ENCODE results near the gene TMEM215.

DNA sequence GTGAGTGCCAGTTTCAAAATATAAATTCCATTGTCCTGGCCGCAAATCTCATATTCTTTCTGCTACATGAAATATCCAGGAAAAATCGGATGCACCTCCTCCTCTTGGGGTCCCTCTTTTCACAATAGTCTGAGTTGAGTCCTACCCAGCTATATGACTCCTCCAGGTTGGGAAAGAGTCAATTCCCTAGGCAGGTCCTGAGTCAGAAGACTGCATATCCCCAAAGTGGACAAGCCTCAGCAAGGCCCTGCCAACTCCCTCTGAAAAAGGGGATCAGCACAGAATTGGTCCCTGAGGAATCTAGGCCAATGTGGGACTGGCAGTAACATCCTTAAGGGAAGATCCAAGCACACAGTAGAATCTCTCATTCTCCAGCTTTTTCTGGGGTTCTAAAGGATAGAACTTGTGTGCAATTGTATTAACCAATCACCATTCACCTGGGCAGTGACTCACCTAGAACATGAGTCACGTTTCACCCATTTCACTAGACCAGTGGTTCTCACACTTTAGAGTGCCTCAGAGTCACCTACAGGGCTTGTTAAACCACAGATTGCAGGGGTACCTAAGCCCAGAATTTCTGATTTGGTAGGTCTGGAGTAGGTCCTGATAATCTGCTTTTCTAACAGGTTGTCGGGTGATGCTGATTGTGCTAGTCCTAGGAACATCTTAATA lies 44.7 kb upstream of the TMEM215 start:
- TF ChIP-seq EP300 (IDR thresholded peaks at IDR 0.05) (no peak), POLR2AphosphoS5 (IDR thresholded peaks at IDR 0.05) (no peak)
- TF ChIP-seq, protein P1, sequence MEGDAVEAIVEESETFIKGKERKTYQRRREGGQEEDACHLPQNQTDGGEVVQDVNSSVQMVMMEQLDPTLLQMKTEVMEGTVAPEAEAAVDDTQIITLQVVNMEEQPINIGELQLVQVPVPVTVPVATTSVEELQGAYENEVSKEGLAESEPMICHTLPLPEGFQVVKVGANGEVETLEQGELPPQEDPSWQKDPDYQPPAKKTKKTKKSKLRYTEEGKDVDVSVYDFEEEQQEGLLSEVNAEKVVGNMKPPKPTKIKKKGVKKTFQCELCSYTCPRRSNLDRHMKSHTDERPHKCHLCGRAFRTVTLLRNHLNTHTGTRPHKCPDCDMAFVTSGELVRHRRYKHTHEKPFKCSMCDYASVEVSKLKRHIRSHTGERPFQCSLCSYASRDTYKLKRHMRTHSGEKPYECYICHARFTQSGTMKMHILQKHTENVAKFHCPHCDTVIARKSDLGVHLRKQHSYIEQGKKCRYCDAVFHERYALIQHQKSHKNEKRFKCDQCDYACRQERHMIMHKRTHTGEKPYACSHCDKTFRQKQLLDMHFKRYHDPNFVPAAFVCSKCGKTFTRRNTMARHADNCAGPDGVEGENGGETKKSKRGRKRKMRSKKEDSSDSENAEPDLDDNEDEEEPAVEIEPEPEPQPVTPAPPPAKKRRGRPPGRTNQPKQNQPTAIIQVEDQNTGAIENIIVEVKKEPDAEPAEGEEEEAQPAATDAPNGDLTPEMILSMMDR (IDR thresholded peaks at IDR 0.05), result no peak
